Mammary epithelial cell (primary cell): ENCODE measurements around the gene SLC8A3.

Source experiments
- EZH2 ChIP-seq: IDR thresholded peaks from 2 replicates; pipeline ENCODE4 v1.6.1; 2012; ENCODE audit warnings: low read length, inconsistent platforms, borderline replicate concordance
- TF ChIP-seq, protein P1 (sequence below), 2 donors: IDR thresholded peaks in 1 of 2; conservative IDR thresholded peaks in 1 of 2; 2 replicates each; pipeline ENCODE4 v1.5.1; 2011 to 2012; ENCODE audit warnings: inconsistent platforms in 2 of 2, low read length in 2 of 2, mild to moderate bottlenecking in 2 of 2, control low read depth in 1 of 2, low read depth in 1 of 2; ENCODE audit not compliant: insufficient read depth in 1 of 2; ENCODE audit errors: extremely low read depth in 1 of 2

DNA sequence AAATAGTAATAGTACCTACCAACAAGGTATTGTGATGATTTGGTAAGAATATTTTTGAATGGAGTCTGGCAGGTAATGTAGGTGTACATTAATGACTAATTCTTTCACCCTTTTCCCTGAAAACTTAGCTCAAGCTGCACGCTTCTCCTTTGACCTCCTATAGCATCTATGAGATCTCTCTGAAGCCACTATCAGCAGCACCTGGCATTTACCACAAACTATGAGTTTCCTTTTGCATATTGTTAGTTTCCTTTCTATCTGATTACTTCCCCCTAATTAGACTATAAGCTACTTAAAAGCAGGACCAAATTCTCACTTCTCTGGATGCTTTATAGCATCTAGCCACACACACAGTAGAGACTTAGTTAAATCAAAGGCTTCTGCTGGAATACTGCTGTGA is 48.1 kb downstream of the SLC8A3 start:
- TF ChIP-seq, protein P1, sequence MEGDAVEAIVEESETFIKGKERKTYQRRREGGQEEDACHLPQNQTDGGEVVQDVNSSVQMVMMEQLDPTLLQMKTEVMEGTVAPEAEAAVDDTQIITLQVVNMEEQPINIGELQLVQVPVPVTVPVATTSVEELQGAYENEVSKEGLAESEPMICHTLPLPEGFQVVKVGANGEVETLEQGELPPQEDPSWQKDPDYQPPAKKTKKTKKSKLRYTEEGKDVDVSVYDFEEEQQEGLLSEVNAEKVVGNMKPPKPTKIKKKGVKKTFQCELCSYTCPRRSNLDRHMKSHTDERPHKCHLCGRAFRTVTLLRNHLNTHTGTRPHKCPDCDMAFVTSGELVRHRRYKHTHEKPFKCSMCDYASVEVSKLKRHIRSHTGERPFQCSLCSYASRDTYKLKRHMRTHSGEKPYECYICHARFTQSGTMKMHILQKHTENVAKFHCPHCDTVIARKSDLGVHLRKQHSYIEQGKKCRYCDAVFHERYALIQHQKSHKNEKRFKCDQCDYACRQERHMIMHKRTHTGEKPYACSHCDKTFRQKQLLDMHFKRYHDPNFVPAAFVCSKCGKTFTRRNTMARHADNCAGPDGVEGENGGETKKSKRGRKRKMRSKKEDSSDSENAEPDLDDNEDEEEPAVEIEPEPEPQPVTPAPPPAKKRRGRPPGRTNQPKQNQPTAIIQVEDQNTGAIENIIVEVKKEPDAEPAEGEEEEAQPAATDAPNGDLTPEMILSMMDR (conservative IDR thresholded peaks at IDR 0.05 in 1 of 2, IDR thresholded peaks at IDR 0.05 in 1 of 2; ENCODE audit: extremely low read depth in 1 of 2, insufficient read depth in 1 of 2, low read depth in 1 of 2, low read length in 2 of 2) = no peak
- no peak for TF ChIP-seq EZH2
